Coronary artery (tissue), 2 donors: ENCODE results near the gene SLC25A21.
A peak's percentile ranks its signal among the peaks of the same experiment; 100 is the strongest.
"Not testable (repeated sequence)": the region's sequence is repeated elsewhere in the genome, so short reads cannot be mapped to it uniquely, and the experiment has no call there.

Source experiments
- DNase-seq: peaks from one replicate; pipeline ENCODE4 v3.0.0-alpha.2; 2017; ENCODE audit warnings: low spot score
- H3K27ac ChIP-seq, 2 donors: fragments of 200-600 bp; sonication (generic); one replicate each; pipeline ENCODE4 v1.5.1; 2016 to 2019
- H3K4me3 ChIP-seq: fragments of 200-600 bp; sonication (generic); 2 replicates; pipeline ENCODE4 v1.5.1; 2016; ENCODE audit warnings: mild to moderate bottlenecking, moderate library complexity
- CTCF ChIP-seq: fragments of 200-600 bp; sonication (generic); IDR thresholded peaks from one replicate; pipeline ENCODE4 v1.5.1; 2019; ENCODE audit warnings: antibody characterized with exemption

Gene SLC25A21

GRCh38 chr14:37196604-37197420, 24.4 kb upstream of the SLC25A21 start:
- Histone ChIP-seq H3K4me3 (peak overlapping the region; percentile 79), H3K27ac (peak overlapping the region; percentile 92)
- DNase-seq = no peak
- TF ChIP-seq CTCF = no peak

- no peak for TF ChIP-seq CTCF
- DNase-seq = no peak
- no peak overlapping the region for H3K4me3 ChIP-seq
- H3K27ac ChIP-seq = no peak overlapping the region
Measured at GRCh38 chr14:37195327-37195726, 22.9 kb upstream of the SLC25A21 start.

- no peak overlapping the region for H3K27ac ChIP-seq
- H3K4me3 ChIP-seq = no peak overlapping the region
- no peak for TF ChIP-seq CTCF
- no peak for DNase-seq
Measured at GRCh38 chr14:37194698-37195097, 22.3 kb upstream of the SLC25A21 start.

DNA sequence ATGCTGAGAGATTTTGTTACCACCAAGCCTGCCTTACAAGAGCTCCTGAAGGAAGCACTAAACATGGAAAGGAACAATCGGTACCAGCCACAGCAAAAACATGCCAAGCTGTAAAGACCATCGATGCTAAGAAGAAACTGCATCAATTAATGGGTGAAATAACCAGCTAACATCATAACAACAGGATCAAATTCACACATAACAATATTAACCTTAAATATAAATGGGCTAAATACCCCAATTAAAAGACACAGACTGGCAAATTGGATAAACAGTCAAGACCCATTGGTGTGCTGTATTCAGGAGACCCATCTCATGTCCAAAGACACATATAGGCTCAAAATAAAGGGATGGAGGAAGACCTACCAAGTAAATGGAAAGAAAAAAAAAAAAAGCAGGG, 17.3 kb upstream of the SLC25A21 start:
- H3K4me3 ChIP-seq = not testable (repeated sequence)

GRCh38 chr14:37187840-37188577, 15.6 kb upstream of the SLC25A21 start:
- not testable (repeated sequence) for DNase-seq, H3K4me3 ChIP-seq, H3K27ac ChIP-seq

More for the DNA sequence above, 17.3 kb upstream of the SLC25A21 start:
- not testable (repeated sequence) for DNase-seq, H3K27ac ChIP-seq

DNA sequence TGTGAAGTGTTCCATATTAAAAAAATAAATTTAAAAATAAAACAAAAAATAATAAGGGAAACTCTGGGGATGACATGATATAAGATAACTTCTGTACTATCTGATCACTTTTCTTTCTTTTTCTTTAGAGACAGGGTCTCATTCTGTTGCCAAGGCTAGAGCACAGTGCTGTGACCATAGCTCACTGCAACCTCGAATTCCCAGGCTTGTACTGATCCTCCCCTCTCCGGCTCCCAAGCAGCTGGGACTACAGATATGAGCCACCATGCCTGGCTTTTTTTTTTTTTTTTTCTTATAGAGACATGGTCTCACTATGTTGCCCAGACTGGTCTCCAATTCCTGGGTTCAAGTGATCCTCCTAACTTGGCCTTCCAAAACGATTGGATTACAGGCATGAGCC, 14.9 kb upstream of the SLC25A21 start:
- H3K4me3 ChIP-seq = no peak overlapping the region
- no peak for TF ChIP-seq CTCF
- DNase-seq = no peak
- no peak overlapping the region for H3K27ac ChIP-seq

GRCh38 chr14:37186865-37187264, 14.5 kb upstream of the SLC25A21 start:
- TF ChIP-seq CTCF = no peak
- no peak for DNase-seq
- Histone ChIP-seq H3K27ac (no peak overlapping the region), H3K4me3 (no peak overlapping the region)

GRCh38 chr14:37185670-37186069, 13.3 kb upstream of the SLC25A21 start:
- no peak for TF ChIP-seq CTCF

DNA sequence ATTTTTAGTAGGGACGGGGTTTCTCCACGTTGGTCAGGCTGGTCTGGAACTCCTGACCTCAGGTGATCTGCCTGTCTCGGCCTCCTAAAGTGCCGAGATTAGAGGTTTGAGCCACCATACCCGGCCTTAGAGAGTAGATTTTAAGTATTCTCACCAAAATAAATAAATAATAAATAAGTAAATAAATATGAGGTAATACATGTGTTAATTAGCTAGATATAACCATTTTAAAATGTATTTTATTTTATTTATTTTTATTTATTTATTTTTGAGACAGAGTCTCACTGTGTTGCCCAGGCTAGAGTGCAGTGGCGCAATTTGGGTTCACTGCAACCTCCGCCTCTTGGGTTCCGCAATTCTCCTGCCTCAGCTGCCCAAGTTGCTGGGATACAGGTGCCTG, 12.1 kb upstream of the SLC25A21 start:
- H3K27ac ChIP-seq, H3K4me3 ChIP-seq, DNase-seq: not testable (repeated sequence)

More at GRCh38 chr14:37185670-37186069, 13.3 kb upstream of the SLC25A21 start:
- Histone ChIP-seq H3K27ac (no peak overlapping the region), H3K4me3 (no peak overlapping the region)
- no peak for DNase-seq
